Natural killer cell (primary cell): Measurements from ENCODE around the gene CACNA2D4. TPM values are rescaled to one million over a fixed set of nuclear protein-coding genes. Genes with fewer than 3 reads are reported as not detected.

Experiments used
- ATAC-seq, 3 donors: fragments of 150-1000 bp in 2 of 3; fragments of 200-7000 bp in 1 of 3; cut with Tn5 transposase; 1 replicate in 1 of 3; 2 replicates in 2 of 3; pipeline ENCODE4 v1.10.0; 2021; ENCODE audit warnings: mild to moderate bottlenecking in 2 of 3, moderate library complexity in 2 of 3
- DNase-seq, 2 donors: peaks; one replicate each; pipeline versions ENCODE4 v3.0.0 to v3.0.0-alpha.2; 2013 to 2021; ENCODE audit warnings: mixed read lengths in 1 of 2
- H3K27ac ChIP-seq: one replicate; pipeline ENCODE4 v1.5.1; 2013; ENCODE audit warnings: mild to moderate bottlenecking, low read length
- H3K27me3 ChIP-seq: one replicate; pipeline ENCODE4 v1.6.1; 2013; ENCODE audit warnings: low read length; ENCODE audit not compliant: control insufficient read depth, insufficient read depth
- H3K36me3 ChIP-seq: one replicate; pipeline ENCODE4 v1.6.1; 2013; ENCODE audit warnings: low read length; ENCODE audit not compliant: control insufficient read depth, insufficient read depth
- H3K4me1 ChIP-seq: one replicate; pipeline ENCODE4 v1.6.1; 2013; ENCODE audit warnings: low read length; ENCODE audit not compliant: control insufficient read depth, insufficient read depth
- H3K4me3 ChIP-seq: one replicate; pipeline ENCODE4 v1.5.1; 2013; ENCODE audit warnings: low read length
- H3K9me3 ChIP-seq: one replicate; pipeline ENCODE4 v1.6.1; 2013; ENCODE audit warnings: low read length; ENCODE audit not compliant: control insufficient read depth, insufficient read depth
- H3K27ac Mint-ChIP-seq, 2 donors: one replicate each; pipeline ENCODE4 v1.8.0; 2022; ENCODE audit warnings: mild to moderate bottlenecking in 2 of 2, mixed read lengths in 2 of 2, moderate library complexity in 1 of 2
- H3K27me3 Mint-ChIP-seq, 2 donors: one replicate each; pipeline ENCODE4 v1.8.0; 2022; ENCODE audit warnings: low read depth in 2 of 2, mixed read lengths in 2 of 2
- H3K36me3 Mint-ChIP-seq: one replicate; pipeline ENCODE4 v1.8.0; 2022; ENCODE audit warnings: mixed read lengths
- H3K4me1 Mint-ChIP-seq, 2 donors: one replicate each; pipeline ENCODE4 v1.8.0; 2022; ENCODE audit warnings: mixed read lengths in 2 of 2
- H3K4me3 Mint-ChIP-seq: one replicate; pipeline ENCODE4 v1.8.0; 2022; ENCODE audit warnings: mild to moderate bottlenecking, moderate library complexity, mixed read lengths
- H3K9me3 Mint-ChIP-seq, 2 donors: one replicate each; pipeline ENCODE4 v1.8.0; 2022; ENCODE audit warnings: mixed read lengths in 2 of 2
- CTCF ChIP-seq: fragments of 200-600 bp; IDR thresholded peaks from one replicate; pipeline ENCODE4 v1.8.0; 2022; ENCODE audit warnings: antibody characterized with exemption
- WGBS: methylation state at CpG from one replicate; pipeline ENCODE4 v1.1.7; 2013; ENCODE audit warnings: missing lambda C conversion rate; ENCODE audit not compliant: insufficient coverage; 5-methylcytosine and 5-hydroxymethylcytosine counted together
- intact Hi-C: fragments of 100-400 bp; cut with micrococcal nuclease; formaldehyde crosslinking; loops from one replicate; pipeline ENCODE4 v1.14.2; 2022
- total RNA-seq, 4 donors: library from RNA; stranded (reverse); fragments of 120-200 nt in 1 of 4; gene quantifications; one replicate each; pipeline versions ENCODE4 v1.2.3 to v1.2.4, GENCODE V29; 2013 to 2022

CACNA2D4 gene
- total RNA-seq, 3 donors from 2014 or later (not counting 1 experiment from before 2014, with no cell fraction given), result 26.5 to 49.6 (median 34.9) TPM

DNA sequence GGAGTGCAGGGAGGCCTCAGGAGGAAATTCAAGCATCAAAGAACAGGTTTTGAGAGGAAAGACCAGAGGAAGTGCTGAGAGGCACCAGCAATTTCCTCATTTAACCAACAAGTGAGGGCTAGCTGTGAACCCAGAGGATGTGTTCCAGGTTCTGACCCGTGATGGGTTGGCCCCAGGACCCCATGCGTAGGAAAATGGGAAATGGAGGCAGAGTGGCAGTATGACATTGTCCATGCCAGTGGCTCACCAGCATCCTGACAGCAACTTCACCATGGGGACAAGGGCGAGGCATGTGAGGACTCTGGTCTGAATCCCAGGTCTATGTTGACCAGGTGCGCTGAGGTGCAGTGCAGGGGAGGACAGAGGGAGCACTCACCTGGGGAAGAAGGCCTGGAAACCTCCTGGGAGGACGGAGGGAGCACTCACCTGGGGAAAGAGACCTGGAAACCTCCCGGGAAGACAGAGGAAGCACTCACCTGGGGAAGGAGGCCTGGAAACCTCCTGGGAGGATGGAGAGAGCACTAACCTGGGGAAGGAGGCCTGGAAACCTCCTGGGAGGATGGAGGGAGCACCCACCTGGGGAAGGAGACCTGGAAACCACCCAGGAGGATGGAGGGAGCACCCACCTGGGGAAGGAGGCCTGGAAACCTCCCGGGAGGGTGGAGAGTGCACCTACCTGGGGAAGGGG is 6.7 kb upstream of the CACNA2D4 start:
- 69% methylated on average over 7 of the region's 7 CpGs for WGBS
- Mint-ChIP-seq H3K27me3 (peaks cover 0 to 9% of the 10 kb centered on the region in 2 donors), H3K9me3 (no peaks in the 10 kb centered on the region), H3K36me3 (no peaks in the 10 kb centered on the region), H3K4me3 (no peak overlapping the region), H3K4me1 (peaks cover 6 to 30% of the 10 kb centered on the region in 2 donors), H3K27ac (no peak overlapping the region)
- intact Hi-C loops, result loop anchor here (5.0 kb wide), 1 partner anchor 113 kb away; no protein-coding TSS in a partner anchor
- DNase-seq (no peak), ATAC-seq (no peak)
- Histone ChIP-seq H3K27ac (peak overlapping the region; percentile 2), H3K4me3 (no peak overlapping the region), H3K9me3 (no peaks in the 10 kb centered on the region), H3K27me3 (no peaks in the 10 kb centered on the region), H3K4me1 (peaks cover 23% of the 10 kb centered on the region), H3K36me3 (no peaks in the 10 kb centered on the region)
- no peak for TF ChIP-seq CTCF

GRCh38 chr12:1922985-1923384 is 4.5 kb upstream of the CACNA2D4 start:
- no peaks in the 10 kb centered on the region for H3K27me3 ChIP-seq
- no peak overlapping the region for H3K27ac ChIP-seq
- 87% methylated on average over 12 of the region's 12 CpGs for WGBS
- H3K27ac Mint-ChIP-seq, result no peak overlapping the region
- no peaks in the 10 kb centered on the region for H3K36me3 ChIP-seq
- H3K4me1 Mint-ChIP-seq, result peaks cover 0 to 20% of the 10 kb centered on the region in 2 donors
- no peak for ATAC-seq
- no peak overlapping the region for H3K4me3 ChIP-seq
- H3K36me3 Mint-ChIP-seq, result no peaks in the 10 kb centered on the region
- H3K4me1 ChIP-seq, result peaks cover 19% of the 10 kb centered on the region
- no peak for DNase-seq
- intact Hi-C loops, result loop anchor here (5.0 kb wide), 1 partner anchor 111 kb away; no protein-coding TSS in a partner anchor
- no peak for TF ChIP-seq CTCF
- peaks cover 0 to 8% of the 10 kb centered on the region in 2 donors for H3K27me3 Mint-ChIP-seq
- no peaks in the 10 kb centered on the region for H3K9me3 ChIP-seq
- no peaks in the 10 kb centered on the region for H3K9me3 Mint-ChIP-seq
- H3K4me3 Mint-ChIP-seq, result no peak overlapping the region

DNA sequence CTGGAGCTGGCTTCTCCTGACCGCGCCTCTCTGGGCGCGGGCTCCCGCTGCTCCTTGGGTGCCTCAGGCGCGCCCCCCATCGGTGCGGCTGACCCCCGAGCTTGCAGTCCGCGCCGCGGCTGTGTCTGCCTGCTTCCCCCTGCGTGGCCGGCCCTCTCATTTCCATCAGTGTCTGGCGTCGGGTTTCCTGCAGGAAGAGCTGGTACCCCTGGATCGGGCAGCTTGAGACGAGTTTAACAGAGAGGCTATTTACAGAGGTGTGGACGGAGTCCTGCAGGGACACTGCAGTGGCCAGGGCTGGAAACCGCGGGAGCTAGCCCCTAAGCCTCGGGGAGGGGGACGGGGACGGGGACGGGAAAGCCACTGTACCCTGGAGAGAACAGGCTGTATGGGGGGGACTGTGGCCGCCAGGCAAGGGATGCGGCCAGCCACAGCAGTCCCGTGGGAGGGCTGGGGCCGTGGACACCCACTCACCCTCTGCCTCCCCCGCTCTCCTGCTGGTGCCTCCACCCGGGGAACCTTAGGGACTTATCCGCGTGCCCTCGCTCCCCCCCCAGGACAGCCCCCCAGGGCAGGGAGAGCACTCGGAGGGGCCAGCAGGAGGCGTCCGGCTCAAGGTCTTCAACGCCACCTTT is 3.7 kb upstream of the CACNA2D4 start:
- H3K27me3 Mint-ChIP-seq, result peaks cover 0 to 8% of the 10 kb centered on the region in 2 donors
- no peaks in the 10 kb centered on the region for H3K9me3 Mint-ChIP-seq
- H3K27me3 ChIP-seq, result no peaks in the 10 kb centered on the region
- no peak overlapping the region for H3K27ac Mint-ChIP-seq
- intact Hi-C loops, result loop anchor here (5.0 kb wide), 1 partner anchor 110 kb away; no protein-coding TSS in a partner anchor
- peak in 1 of 3 donors; percentile 54 for ATAC-seq
- H3K4me1 Mint-ChIP-seq, result peaks cover 0 to 20% of the 10 kb centered on the region in 2 donors
- no peak for DNase-seq
- H3K36me3 ChIP-seq, result no peaks in the 10 kb centered on the region
- H3K36me3 Mint-ChIP-seq, result no peaks in the 10 kb centered on the region
- no peak for TF ChIP-seq CTCF
- WGBS, result 26% methylated on average over 40 of the region's 40 CpGs
- H3K4me3 Mint-ChIP-seq, result no peak overlapping the region
- H3K9me3 ChIP-seq, result no peaks in the 10 kb centered on the region
- peaks cover 23% of the 10 kb centered on the region for H3K4me1 ChIP-seq
- no peak overlapping the region for H3K27ac ChIP-seq
- peak overlapping the region; percentile 23 for H3K4me3 ChIP-seq
